ENCODE data around the gene KIF20B.

The KIF20B gene

GRCh38 chr10:89799573-89799972 lies 98.2 kb downstream of the KIF20B start:
- no peaks in the 10 kb centered on the region for H3K9me3 ChIP-seq (ENCODE audit: insufficient read depth, low read length)
- no peak overlapping the region for H3K4me2 ChIP-seq (ENCODE audit: low read depth, low read length, poor library complexity, severe bottlenecking)
- H3K27ac ChIP-seq (ENCODE audit: low read depth, low read length), result no peak overlapping the region
- no peaks in the 10 kb centered on the region for H3F3A ChIP-seq (ENCODE audit: insufficient read depth)
- H2AFZ ChIP-seq (ENCODE audit: low read depth, low read length, severe bottlenecking), result no peak overlapping the region
- no peak overlapping the region for H3K4me3 ChIP-seq (ENCODE audit: insufficient read depth, low read length, poor library complexity, severe bottlenecking)
- no peaks in the 10 kb centered on the region for H3K27me3 ChIP-seq (ENCODE audit: low read length)
- no peaks in the 10 kb centered on the region for H4K20me1 ChIP-seq (ENCODE audit: low read depth, low read length)
- H3K79me2 ChIP-seq (ENCODE audit: insufficient read depth, low read length), result no peaks in the 10 kb centered on the region
- H3K36me3 ChIP-seq (ENCODE audit: low read length), result no peaks in the 10 kb centered on the region
- H3K9ac ChIP-seq (ENCODE audit: low read length), result no peak overlapping the region
- TF ChIP-seq EZH2phosphoT487 (conservative IDR thresholded peaks at IDR 0.05; ENCODE audit: low read length), result no peak
- TF ChIP-seq CTCF (IDR thresholded peaks at IDR 0.05; ENCODE audit: insufficient read depth, low read length, poor library complexity, severe bottlenecking), result no peak
- H3K9me2 ChIP-seq (replicated peaks; ENCODE audit: insufficient read depth, low read length), result no peaks in the 10 kb centered on the region

GRCh38 chr10:89805599-89806013 lies 104.2 kb downstream of the KIF20B start:
- H3K27me3 ChIP-seq (ENCODE audit: low read length), result no peaks in the 10 kb centered on the region
- no peaks in the 10 kb centered on the region for H3K36me3 ChIP-seq (ENCODE audit: low read length)
- no peak overlapping the region for H3K9ac ChIP-seq (ENCODE audit: low read length)
- H3K9me3 ChIP-seq (ENCODE audit: insufficient read depth, low read length), result no peaks in the 10 kb centered on the region
- H3K9me2 ChIP-seq (replicated peaks; ENCODE audit: insufficient read depth, low read length), result no peaks in the 10 kb centered on the region
- H4K20me1 ChIP-seq (ENCODE audit: low read depth, low read length), result no peaks in the 10 kb centered on the region
- H3K79me2 ChIP-seq (ENCODE audit: insufficient read depth, low read length), result no peaks in the 10 kb centered on the region
- no peak overlapping the region for H2AFZ ChIP-seq (ENCODE audit: low read depth, low read length, severe bottlenecking)
- H3K4me2 ChIP-seq (ENCODE audit: low read depth, low read length, poor library complexity, severe bottlenecking), result no peak overlapping the region
- no peak overlapping the region for H3K4me3 ChIP-seq (ENCODE audit: insufficient read depth, low read length, poor library complexity, severe bottlenecking)
- no peaks in the 10 kb centered on the region for H3F3A ChIP-seq (ENCODE audit: insufficient read depth)
- H3K27ac ChIP-seq (ENCODE audit: low read depth, low read length), result no peak overlapping the region
- TF ChIP-seq CTCF (IDR thresholded peaks at IDR 0.05; ENCODE audit: insufficient read depth, low read length, poor library complexity, severe bottlenecking) (no peak), EZH2phosphoT487 (conservative IDR thresholded peaks at IDR 0.05; ENCODE audit: low read length) (no peak)

- H3K79me2 ChIP-seq (ENCODE audit: insufficient read depth, low read length), result no peaks in the 10 kb centered on the region
- no peaks in the 10 kb centered on the region for H3F3A ChIP-seq (ENCODE audit: insufficient read depth)
- no peak overlapping the region for H3K4me2 ChIP-seq (ENCODE audit: low read depth, low read length, poor library complexity, severe bottlenecking)
- no peak overlapping the region for H3K9ac ChIP-seq (ENCODE audit: low read length)
- H3K27me3 ChIP-seq (ENCODE audit: low read length), result no peaks in the 10 kb centered on the region
- H2AFZ ChIP-seq (ENCODE audit: low read depth, low read length, severe bottlenecking), result no peak overlapping the region
- H3K27ac ChIP-seq (ENCODE audit: low read depth, low read length), result no peak overlapping the region
- no peaks in the 10 kb centered on the region for H4K20me1 ChIP-seq (ENCODE audit: low read depth, low read length)
- H3K4me3 ChIP-seq (ENCODE audit: insufficient read depth, low read length, poor library complexity, severe bottlenecking), result no peak overlapping the region
- no peaks in the 10 kb centered on the region for H3K36me3 ChIP-seq (ENCODE audit: low read length)
- no peaks in the 10 kb centered on the region for H3K9me3 ChIP-seq (ENCODE audit: insufficient read depth, low read length)
- no peaks in the 10 kb centered on the region for H3K9me2 ChIP-seq (replicated peaks; ENCODE audit: insufficient read depth, low read length)
- TF ChIP-seq CTCF (IDR thresholded peaks at IDR 0.05; ENCODE audit: insufficient read depth, low read length, poor library complexity, severe bottlenecking) (no peak), EZH2phosphoT487 (conservative IDR thresholded peaks at IDR 0.05; ENCODE audit: low read length) (no peak)
Observed at GRCh38 chr10:89808842-89809241, 107.5 kb downstream of the KIF20B start.
